Ovary (tissue), 3 donors: ENCODE data around the gene TULP4.

Experiments
- EP300 ChIP-seq: sonication (generic); formaldehyde crosslinking; IDR thresholded peaks from one replicate; pipeline ENCODE4 v1.6.1; 2017; ENCODE audit warnings: antibody characterized with exemption
- TF ChIP-seq, protein P1 (sequence below), 3 donors: fragments of 450-650 bp in 2 of 3; fragments of 200-600 bp in 1 of 3; IDR thresholded peaks; one replicate each; pipeline versions ENCODE4 v1.5.1 to v1.8.0; 2016 to 2022; ENCODE audit warnings: antibody characterized with exemption in 3 of 3, mild to moderate bottlenecking in 1 of 3
- donor health status: DM: no; HTN: no; CAD: no.

GRCh38 chr6:158411998-158412397 lies 99.7 kb downstream of the TULP4 start:
- TF ChIP-seq, protein P1, sequence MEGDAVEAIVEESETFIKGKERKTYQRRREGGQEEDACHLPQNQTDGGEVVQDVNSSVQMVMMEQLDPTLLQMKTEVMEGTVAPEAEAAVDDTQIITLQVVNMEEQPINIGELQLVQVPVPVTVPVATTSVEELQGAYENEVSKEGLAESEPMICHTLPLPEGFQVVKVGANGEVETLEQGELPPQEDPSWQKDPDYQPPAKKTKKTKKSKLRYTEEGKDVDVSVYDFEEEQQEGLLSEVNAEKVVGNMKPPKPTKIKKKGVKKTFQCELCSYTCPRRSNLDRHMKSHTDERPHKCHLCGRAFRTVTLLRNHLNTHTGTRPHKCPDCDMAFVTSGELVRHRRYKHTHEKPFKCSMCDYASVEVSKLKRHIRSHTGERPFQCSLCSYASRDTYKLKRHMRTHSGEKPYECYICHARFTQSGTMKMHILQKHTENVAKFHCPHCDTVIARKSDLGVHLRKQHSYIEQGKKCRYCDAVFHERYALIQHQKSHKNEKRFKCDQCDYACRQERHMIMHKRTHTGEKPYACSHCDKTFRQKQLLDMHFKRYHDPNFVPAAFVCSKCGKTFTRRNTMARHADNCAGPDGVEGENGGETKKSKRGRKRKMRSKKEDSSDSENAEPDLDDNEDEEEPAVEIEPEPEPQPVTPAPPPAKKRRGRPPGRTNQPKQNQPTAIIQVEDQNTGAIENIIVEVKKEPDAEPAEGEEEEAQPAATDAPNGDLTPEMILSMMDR (IDR thresholded peaks at IDR 0.05) = no peak
- TF ChIP-seq EP300 = no peak
